ENCODE results near the gene ECEL1. TPM values are rescaled to one million over a fixed set of nuclear protein-coding genes. Genes with fewer than 3 reads are reported as not detected.

Gene ECEL1
- total and polyA plus RNA-seq, 9 of the 15 experiments (the other 6 are each of a cell fraction or from before 2014, with no cell fraction given) = 0.09 TPM; not detected in 8

GRCh38 chr2:232456296-232457120 is 31.1 kb downstream of the ECEL1 start:
- FAIRE-seq = no peak
- no TSS peak for BruUV-seq (replicated peaks)

GRCh38 chr2:232455426-232456255 is 32.0 kb downstream of the ECEL1 start, which contains the start of gene ALPI:
Gene ALPI, plus strand, starts transcription at chr2:232456153. Its CDS starts 47 bp downstream, at chr2:232456200.
- Histone ChIP-seq H3K79me2 (ENCODE audit: control insufficient read depth, insufficient read depth, low read length) (no peaks in the 10 kb centered on the region), H3K9ac (ENCODE audit: insufficient read depth in 1 of 2, low read depth in 2 of 2, low read length in 2 of 2) (no peak within 1 kb of the TSS), H2AFZ (ENCODE audit: low read depth, low read length) (no peak within 1 kb of the TSS), H3K9me3 (replicated peaks; ENCODE audit: control insufficient read depth, insufficient read depth, low read depth, low read length) (no peaks in the 10 kb centered on the region), H3K4me2 (ENCODE audit: insufficient read depth, low read length) (no peak within 1 kb of the TSS), H3K9me1 (ENCODE audit: control insufficient read depth, insufficient read depth, low read length) (no peaks in the 10 kb centered on the region), H4K20me1 (replicated peaks; ENCODE audit: control insufficient read depth, insufficient read depth, low read length) (no peaks in the 10 kb centered on the region), H3K36me3 (ENCODE audit: control insufficient read depth, insufficient read depth, low read length) (no peaks in the 10 kb centered on the region), H3K4me1 (replicated peaks in 1 of 2; ENCODE audit: control insufficient read depth in 2 of 2, insufficient read depth in 2 of 2, low read length in 2 of 2) (peaks cover 0 to 4% of the 10 kb centered on the region in 2 experiments; a peak in 2 of 5 replicates), H3K27me3 (ENCODE audit: control insufficient read depth in 2 of 2, insufficient read depth in 2 of 2, low read length in 2 of 2) (peaks cover 0 to 48% of the 10 kb centered on the region in 2 experiments; a peak in 3 of 5 replicates), H3K27ac (ENCODE audit: extremely low read depth, low read depth, low read length) (no peak within 1 kb of the TSS), H3K4me3 (no peak within 1 kb of the TSS)
- ATAC-seq (peak; percentile 39; the same call in 1 of the 3 replicates), DNase-seq (ENCODE audit: extremely low read depth in 1 of 4, low spot score in 3 of 4) (peak in 3 of 4 experiments; percentile 10 to 30 (median 27)), FAIRE-seq (no peak)
- ChIA-PET POLR2A (no interaction called here), CTCF (ENCODE audit: low intra/inter-chr PET ratio) (no interaction called here)
- 0% methylated on average over 12 of the region's 14 CpGs for WGBS (ENCODE audit: insufficient coverage, low coverage, missing lambda C conversion rate)
- intact Hi-C loops (cut with micrococcal nuclease) = no loop called here
- BruUV-seq (replicated peaks) = no TSS peak
- in situ Hi-C loops (cut with MboI) = no loop called here
- TF ChIP-seq MED1 (CRISPR knock-in tag; IDR thresholded peaks at IDR 0.05; ENCODE audit: borderline replicate concordance) (no peak), BRF1 (IDR thresholded peaks at IDR 0.05; ENCODE audit: borderline replicate concordance, extremely low read depth, insufficient read length) (no peak), POU5F1 (IDR thresholded peaks at IDR 0.05; ENCODE audit: borderline replicate concordance, low read depth, low read length, partially characterized antibody) (no peak), HOMEZ (CRISPR knock-in tag; IDR thresholded peaks at IDR 0.05) (no peak), ZNF23 (CRISPR knock-in tag; IDR thresholded peaks at IDR 0.05) (no peak), NFE2L1 (tag; IDR thresholded peaks at IDR 0.05; ENCODE audit: borderline replicate concordance, low read depth) (no peak), KDM4B (IDR thresholded peaks at IDR 0.05; ENCODE audit: borderline replicate concordance in 2 of 2, low read depth in 1 of 2) (no peak)

More at GRCh38 chr2:232456296-232457120, 31.1 kb downstream of the ECEL1 start:
- no peaks in the 10 kb centered on the region for H3K9me1 ChIP-seq (ENCODE audit: control insufficient read depth, insufficient read depth, low read length)
- in situ Hi-C loops (cut with MboI) (no loop called here), intact Hi-C loops (cut with micrococcal nuclease) (no loop called here)
- H3K27ac ChIP-seq (ENCODE audit: extremely low read depth, low read depth, low read length) = no peak overlapping the region
- no peak for ATAC-seq
- TF ChIP-seq ZNF347 (CRISPR knock-in tag; IDR thresholded peaks at IDR 0.05; ENCODE audit: low read depth) = no peak
- TF ChIP-seq MYBL2 (IDR thresholded peaks at IDR 0.05; ENCODE audit: low read depth) = no peak
- TF ChIP-seq MYBL2 (CRISPR knock-in tag; IDR thresholded peaks at IDR 0.05; ENCODE audit: borderline replicate concordance) = no peak
- TF ChIP-seq GATAD2B (IDR thresholded peaks at IDR 0.05; ENCODE audit: borderline replicate concordance) = no peak
- H3K4me1 ChIP-seq (replicated peaks in 1 of 2; ENCODE audit: control insufficient read depth in 2 of 2, insufficient read depth in 2 of 2, low read length in 2 of 2) = peaks cover 0 to 4% of the 10 kb centered on the region in 2 experiments; a peak in 2 of 5 replicates
- no peak overlapping the region for H3K9ac ChIP-seq (ENCODE audit: insufficient read depth in 1 of 2, low read depth in 2 of 2, low read length in 2 of 2)
- peaks cover 0 to 48% of the 10 kb centered on the region in 2 experiments; a peak in 3 of 5 replicates for H3K27me3 ChIP-seq (ENCODE audit: control insufficient read depth in 2 of 2, insufficient read depth in 2 of 2, low read length in 2 of 2)
- no peak for DNase-seq (ENCODE audit: extremely low read depth in 1 of 4, low spot score in 3 of 4)
- no peak overlapping the region for H3K4me2 ChIP-seq (ENCODE audit: insufficient read depth, low read length)
- no peaks in the 10 kb centered on the region for H3K36me3 ChIP-seq (ENCODE audit: control insufficient read depth, insufficient read depth, low read length)
- 3% methylated on average over 17 of the region's 27 CpGs for WGBS (ENCODE audit: insufficient coverage, low coverage, missing lambda C conversion rate)
- ChIA-PET CTCF (ENCODE audit: low intra/inter-chr PET ratio) (no interaction called here), POLR2A (no interaction called here)
- H2AFZ ChIP-seq (ENCODE audit: low read depth, low read length) = no peak overlapping the region
- no peak overlapping the region for H3K4me3 ChIP-seq
- no peaks in the 10 kb centered on the region for H3K9me3 ChIP-seq (replicated peaks; ENCODE audit: control insufficient read depth, insufficient read depth, low read depth, low read length)
- H4K20me1 ChIP-seq (replicated peaks; ENCODE audit: control insufficient read depth, insufficient read depth, low read length) = no peaks in the 10 kb centered on the region
- H3K79me2 ChIP-seq (ENCODE audit: control insufficient read depth, insufficient read depth, low read length) = no peaks in the 10 kb centered on the region
